Spleen (tissue), 7 donors: Measurements from ENCODE around the gene USP34.

ENCODE experiments used
- CTCF ChIP-seq, 11 experiments: fragments of 200-600 bp in 7 of 11; fragments of 450-650 bp in 4 of 11; sonication (generic) in 4 of 11; IDR thresholded peaks in 8 of 11; conservative IDR thresholded peaks in 3 of 11; 1 replicate in 7 of 11; 2 replicates in 4 of 11; pipeline versions ENCODE4 v1.4.0 to v1.8.0; 2016 to 2021; ENCODE audit warnings: antibody characterized with exemption in 11 of 11, inconsistent platforms in 4 of 11, mild to moderate bottlenecking in 1 of 11
- POLR2A ChIP-seq, 3 donors: fragments of 450-650 bp; IDR thresholded peaks; one replicate each; pipeline ENCODE4 v1.5.1; 2017; ENCODE audit warnings: antibody characterized with exemption in 3 of 3, mild to moderate bottlenecking in 1 of 3
- donor health status: DM: no; HTN: no; CAD: no; lungs with moderate emphysema.
- donor health status: DM: no; HTN: no; CAD: no.
- donor health status: DM: no; HTN: no; CAD: no.

GRCh38 chr2:61377046-61377445 lies 93.8 kb downstream of the USP34 start:
- TF ChIP-seq POLR2A (IDR thresholded peaks at IDR 0.05) (no peak), CTCF (IDR thresholded peaks at IDR 0.05 in 8 of 11, conservative IDR thresholded peaks at IDR 0.05 in 3 of 11) (no peak)
